Natural killer cell (primary cell): ENCODE measurements around the gene RMDN3. TPM values are rescaled to one million over a fixed set of nuclear protein-coding genes. Genes with fewer than 3 reads are reported as not detected.

Experiments used
- ATAC-seq, 3 donors: fragments of 150-1000 bp in 2 of 3; fragments of 200-7000 bp in 1 of 3; cut with Tn5 transposase; 1 replicate in 1 of 3; 2 replicates in 2 of 3; pipeline ENCODE4 v1.10.0; 2021; ENCODE audit warnings: mild to moderate bottlenecking in 2 of 3, moderate library complexity in 2 of 3
- DNase-seq, 2 donors: peaks; one replicate each; pipeline versions ENCODE4 v3.0.0 to v3.0.0-alpha.2; 2013 to 2021; ENCODE audit warnings: mixed read lengths in 1 of 2
- H3K27ac ChIP-seq: one replicate; pipeline ENCODE4 v1.5.1; 2013; ENCODE audit warnings: mild to moderate bottlenecking, low read length
- H3K27me3 ChIP-seq: one replicate; pipeline ENCODE4 v1.6.1; 2013; ENCODE audit warnings: low read length; ENCODE audit not compliant: control insufficient read depth, insufficient read depth
- H3K36me3 ChIP-seq: one replicate; pipeline ENCODE4 v1.6.1; 2013; ENCODE audit warnings: low read length; ENCODE audit not compliant: control insufficient read depth, insufficient read depth
- H3K4me1 ChIP-seq: one replicate; pipeline ENCODE4 v1.6.1; 2013; ENCODE audit warnings: low read length; ENCODE audit not compliant: control insufficient read depth, insufficient read depth
- H3K4me3 ChIP-seq: one replicate; pipeline ENCODE4 v1.5.1; 2013; ENCODE audit warnings: low read length
- H3K9me3 ChIP-seq: one replicate; pipeline ENCODE4 v1.6.1; 2013; ENCODE audit warnings: low read length; ENCODE audit not compliant: control insufficient read depth, insufficient read depth
- H3K27ac Mint-ChIP-seq, 2 donors: one replicate each; pipeline ENCODE4 v1.8.0; 2022; ENCODE audit warnings: mild to moderate bottlenecking in 2 of 2, mixed read lengths in 2 of 2, moderate library complexity in 1 of 2
- H3K27me3 Mint-ChIP-seq, 2 donors: one replicate each; pipeline ENCODE4 v1.8.0; 2022; ENCODE audit warnings: low read depth in 2 of 2, mixed read lengths in 2 of 2
- H3K36me3 Mint-ChIP-seq: one replicate; pipeline ENCODE4 v1.8.0; 2022; ENCODE audit warnings: mixed read lengths
- H3K4me1 Mint-ChIP-seq, 2 donors: one replicate each; pipeline ENCODE4 v1.8.0; 2022; ENCODE audit warnings: mixed read lengths in 2 of 2
- H3K4me3 Mint-ChIP-seq: one replicate; pipeline ENCODE4 v1.8.0; 2022; ENCODE audit warnings: mild to moderate bottlenecking, moderate library complexity, mixed read lengths
- H3K9me3 Mint-ChIP-seq, 2 donors: one replicate each; pipeline ENCODE4 v1.8.0; 2022; ENCODE audit warnings: mixed read lengths in 2 of 2
- CTCF ChIP-seq: fragments of 200-600 bp; IDR thresholded peaks from one replicate; pipeline ENCODE4 v1.8.0; 2022; ENCODE audit warnings: antibody characterized with exemption
- WGBS: methylation state at CpG from one replicate; pipeline ENCODE4 v1.1.7; 2013; ENCODE audit warnings: missing lambda C conversion rate; ENCODE audit not compliant: insufficient coverage; 5-methylcytosine and 5-hydroxymethylcytosine counted together
- intact Hi-C: fragments of 100-400 bp; cut with micrococcal nuclease; formaldehyde crosslinking; loops from one replicate; pipeline ENCODE4 v1.14.2; 2022
- total RNA-seq, 4 donors: library from RNA; stranded (reverse); fragments of 120-200 nt in 1 of 4; gene quantifications; one replicate each; pipeline versions ENCODE4 v1.2.3 to v1.2.4, GENCODE V29; 2013 to 2022

Gene RMDN3
- total RNA-seq, 3 donors from 2014 or later (not counting 1 experiment from before 2014, with no cell fraction given), result 52.8 to 82.3 (median 72.0) TPM

GRCh38 chr15:40743485-40743901 lies 11.6 kb downstream of the RMDN3 start:
- H3K4me1 Mint-ChIP-seq, result peaks cover 55 to 58% of the 10 kb centered on the region in 2 donors

GRCh38 chr15:40739854-40740253 lies 15.2 kb downstream of the RMDN3 start:
- no peak for TF ChIP-seq CTCF
- WGBS, result 92% methylated on average over 2 of the region's 2 CpGs
- peaks cover 62% of the 10 kb centered on the region for H3K36me3 ChIP-seq
- Mint-ChIP-seq H3K4me3 (no peak overlapping the region), H3K36me3 (no peaks in the 10 kb centered on the region), H3K4me1 (peaks cover 24% of the 10 kb centered on the region in 2 donors), H3K9me3 (no peaks in the 10 kb centered on the region), H3K27me3 (no peaks in the 10 kb centered on the region), H3K27ac (no peak overlapping the region)
- DNase-seq, result no peak
- no peak overlapping the region for H3K4me3 ChIP-seq
- no peak overlapping the region for H3K27ac ChIP-seq
- intact Hi-C loops, result loop anchor here (5.0 kb wide), 1 partner anchor 38 kb away; no protein-coding TSS in a partner anchor
- no peaks in the 10 kb centered on the region for H3K27me3 ChIP-seq
- H3K9me3 ChIP-seq, result no peaks in the 10 kb centered on the region
- no peak for ATAC-seq
- H3K4me1 ChIP-seq, result peaks cover 28% of the 10 kb centered on the region

More at GRCh38 chr15:40743485-40743901, 11.6 kb downstream of the RMDN3 start:
- no peak overlapping the region for H3K4me3 ChIP-seq
- peak overlapping the region; percentile 94 to 96 for H3K27ac Mint-ChIP-seq
- peak in 1 of 3 donors; percentile 48 for ATAC-seq
- peaks cover 43% of the 10 kb centered on the region for H3K36me3 ChIP-seq
- intact Hi-C loops, result loop anchor here (5.0 kb wide), 1 partner anchor 41 kb away; no protein-coding TSS in a partner anchor
- 41% methylated on average over 2 of the region's 2 CpGs for WGBS
- no peak for TF ChIP-seq CTCF
- H3K27me3 Mint-ChIP-seq, result no peaks in the 10 kb centered on the region
- H3K27me3 ChIP-seq, result no peaks in the 10 kb centered on the region
- no peaks in the 10 kb centered on the region for H3K9me3 Mint-ChIP-seq
- peak overlapping the region; percentile 75 for H3K27ac ChIP-seq
- H3K4me1 ChIP-seq, result peaks cover 55% of the 10 kb centered on the region
- H3K9me3 ChIP-seq, result no peaks in the 10 kb centered on the region
- H3K4me3 Mint-ChIP-seq, result peak overlapping the region; percentile 80
- no peak for DNase-seq
- H3K36me3 Mint-ChIP-seq, result no peaks in the 10 kb centered on the region

GRCh38 chr15:40739047-40739446 lies 16.0 kb downstream of the RMDN3 start:
- Mint-ChIP-seq H3K27me3 (no peaks in the 10 kb centered on the region), H3K4me3 (no peak overlapping the region), H3K36me3 (no peaks in the 10 kb centered on the region), H3K4me1 (peaks cover 16% of the 10 kb centered on the region in 2 donors), H3K9me3 (no peaks in the 10 kb centered on the region), H3K27ac (no peak overlapping the region)
- H3K4me3 ChIP-seq, result no peak overlapping the region
- peaks cover 64% of the 10 kb centered on the region for H3K36me3 ChIP-seq
- no peaks in the 10 kb centered on the region for H3K9me3 ChIP-seq
- DNase-seq, result no peak
- H3K27me3 ChIP-seq, result no peaks in the 10 kb centered on the region
- no peak for ATAC-seq
- no peak overlapping the region for H3K27ac ChIP-seq
- intact Hi-C loops, result no loop called here
- TF ChIP-seq CTCF, result no peak
- WGBS, result 96% methylated on average over 2 of the region's 2 CpGs
- H3K4me1 ChIP-seq, result peaks cover 20% of the 10 kb centered on the region

GRCh38 chr15:40737048-40737447 lies 18.0 kb downstream of the RMDN3 start:
- H3K36me3 ChIP-seq, result peaks cover 59% of the 10 kb centered on the region
- no peak for TF ChIP-seq CTCF
- no peaks in the 10 kb centered on the region for H3K27me3 Mint-ChIP-seq
- no peak for DNase-seq
- no peaks in the 10 kb centered on the region for H3K9me3 ChIP-seq
- H3K4me3 Mint-ChIP-seq, result no peak overlapping the region
- no peaks in the 10 kb centered on the region for H3K4me1 Mint-ChIP-seq
- H3K27ac Mint-ChIP-seq, result no peak overlapping the region
- no peaks in the 10 kb centered on the region for H3K36me3 Mint-ChIP-seq
- no peak overlapping the region for H3K27ac ChIP-seq
- H3K27me3 ChIP-seq, result no peaks in the 10 kb centered on the region
- intact Hi-C loops, result no loop called here
- H3K4me3 ChIP-seq, result no peak overlapping the region
- no peaks in the 10 kb centered on the region for H3K9me3 Mint-ChIP-seq
- 98% methylated on average over 3 of the region's 3 CpGs for WGBS
- peaks cover under 1% of the 10 kb centered on the region for H3K4me1 ChIP-seq
- ATAC-seq, result no peak
